ENCODE data around the gene PROK1. TPM values are rescaled to one million over a fixed set of nuclear protein-coding genes. Genes with fewer than 3 reads are reported as not detected.
A peak's percentile ranks its signal among the peaks of the same experiment; 100 is the strongest.

PROK1 gene
- total and polyA plus RNA-seq, 10 of the 15 experiments (the other 5 are each of a cell fraction or from before 2014, with no cell fraction given): not detected

DNA sequence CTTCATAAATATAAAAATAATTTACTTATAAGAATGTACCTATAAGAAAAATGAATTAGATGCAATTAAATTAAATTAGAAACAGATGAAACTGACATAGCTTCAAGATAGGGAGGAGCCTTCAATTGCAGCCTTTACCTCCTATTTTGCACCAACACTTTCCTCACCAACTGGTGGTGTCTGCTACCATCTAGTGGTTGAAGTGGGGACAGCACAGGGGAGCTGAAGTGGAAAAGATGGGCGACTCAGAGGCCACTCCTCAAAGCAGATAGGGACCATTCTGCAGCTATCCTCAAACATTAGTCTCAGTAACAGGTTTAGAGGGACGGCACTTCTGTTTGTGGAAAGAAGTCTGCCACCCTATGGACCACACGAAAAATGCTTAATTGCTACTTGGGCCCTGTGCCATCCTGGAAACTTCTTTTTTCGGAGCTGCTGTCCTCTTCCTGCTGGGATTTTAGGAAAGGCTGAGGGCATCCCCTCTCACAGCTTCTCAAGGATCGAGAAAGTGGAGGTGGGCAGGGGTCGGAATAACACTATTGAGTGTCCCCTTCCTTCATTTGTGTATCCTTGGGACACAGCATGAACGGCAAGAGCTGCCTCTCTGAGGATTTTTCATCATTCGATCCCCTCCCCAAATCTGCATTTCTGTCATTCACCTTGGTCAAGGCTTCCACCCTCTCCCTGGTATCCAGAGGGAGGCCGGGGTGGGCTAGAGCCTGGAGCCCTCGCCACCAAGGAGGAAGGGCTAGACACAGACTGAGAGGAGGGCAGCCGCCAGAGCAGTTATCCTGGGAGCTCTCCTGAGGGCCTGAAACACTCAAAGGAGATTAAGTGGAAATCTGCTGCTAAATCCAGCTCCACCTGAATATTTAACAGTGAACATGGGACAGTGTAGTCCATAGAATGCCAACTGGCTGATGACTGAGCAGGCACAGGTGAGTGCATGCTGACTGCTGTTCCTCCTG lies 9.6 kb downstream of the PROK1 start:
- peak; percentile 49 for FAIRE-seq
- DNase-seq (ENCODE audit: low read depth, low spot score): peak; percentile 38
- no peak overlapping the region for H3K9ac ChIP-seq (ENCODE audit: control insufficient read depth, insufficient read depth, low read length)
- no TSS peak for BruUV-seq (replicated peaks)
- no peaks in the 10 kb centered on the region for H3K9me3 ChIP-seq (replicated peaks; ENCODE audit: control insufficient read depth, insufficient read depth, low read length)
- SMC1A ChIA-PET (ENCODE audit: uncharacterized antibody, unreplicated experiment): interaction anchor here (0.7 to 4.2 kb wide), 30 partner anchors 8 to 431 kb away, joined by 3 to 61 read pairs (median 4); partner anchors contain the start of gene PROK1
- H3K4me1 ChIP-seq (ENCODE audit: control insufficient read depth, insufficient read depth, low read length): no peaks in the 10 kb centered on the region
- in situ Hi-C loops (cut with MboI): loop anchor here (5.0 kb wide), 1 partner anchor 258 kb away; no protein-coding TSS in a partner anchor
- intact Hi-C loops (cut with micrococcal nuclease; ENCODE audit: unreplicated experiment): loop anchor here (1.0 to 10.0 kb wide), 5 partner anchors 48 to 376 kb away; no protein-coding TSS in a partner anchor
- H3K27me3 ChIP-seq (replicated peaks in 1 of 2; ENCODE audit: control insufficient read depth in 2 of 2, insufficient read depth in 2 of 2, low read length in 1 of 2): no peaks in the 10 kb centered on the region
- H3K36me3 ChIP-seq (ENCODE audit: control insufficient read depth in 2 of 2, insufficient read depth in 2 of 2, low read length in 1 of 2): no peaks in the 10 kb centered on the region
- 23% methylated on average over 11 of the region's 11 CpGs for whole genome bisulfite sequencing (ENCODE audit: insufficient coverage, insufficient replicate concordance, low lambda C conversion rate, missing lambda C conversion rate)
- CTCF ChIA-PET: interaction anchor here (0.6 to 8.6 kb wide), 48 partner anchors 9 to 1149 kb away, joined by 3 to 146 read pairs (median 4); partner anchors contain the start of genes KCNC4, PROK1, RBM15 and SLC16A4
- peak; percentile 96 for ATAC-seq
- H3K79me2 ChIP-seq (ENCODE audit: control insufficient read depth, insufficient read depth, low read length): no peaks in the 10 kb centered on the region
- no peak overlapping the region for H3K27ac ChIP-seq (ENCODE audit: control insufficient read depth, insufficient read depth)
- no peak overlapping the region for H2AFZ ChIP-seq (ENCODE audit: control insufficient read depth, low read depth, low read length)
- no peak overlapping the region for H3K4me2 ChIP-seq (ENCODE audit: control insufficient read depth, insufficient read depth)
- POLR2A ChIA-PET: no interaction called here
- no peak overlapping the region for H3K4me3 ChIP-seq
- RAD21 ChIA-PET (ENCODE audit: unreplicated experiment): interaction anchor here (0.7 to 4.3 kb wide), 27 partner anchors 9 to 683 kb away, joined by 3 to 71 read pairs (median 5); partner anchors contain the start of genes KCNC4, LAMTOR5 and RBM15
- H4K20me1 ChIP-seq (ENCODE audit: control insufficient read depth, insufficient read depth): no peaks in the 10 kb centered on the region
- TF ChIP-seq RCOR1 (conservative IDR thresholded peaks at IDR 0.05; ENCODE audit: low read depth, low read length) (no peak), MYB (IDR thresholded peaks at IDR 0.05; ENCODE audit: borderline replicate concordance, low read depth, low read length) (no peak), ZNF687 (IDR thresholded peaks at IDR 0.05) (no peak), HDGF (IDR thresholded peaks at IDR 0.05) (no peak), ESRRA (IDR thresholded peaks at IDR 0.05; ENCODE audit: low read length) (no peak), IRF4 (IDR thresholded peaks at IDR 0.05; ENCODE audit: low read depth, low read length) (no peak), RAD21 (IDR thresholded peaks at IDR 0.05; ENCODE audit: insufficient read depth, low read depth, low read length) (peak; percentile 100), PAX5 (IDR thresholded peaks at IDR 0.05; ENCODE audit: borderline replicate concordance, low read depth, low read length) (no peak), EGR1 (IDR thresholded peaks at IDR 0.05; ENCODE audit: borderline replicate concordance in 1 of 2, low read depth in 2 of 2, low read length in 2 of 2) (no peak), ZSCAN29 (IDR thresholded peaks at IDR 0.05) (no peak), MXI1 (IDR thresholded peaks at IDR 0.05; ENCODE audit: low read depth, low read length) (0 out of 2 replicates have a peak, but pooled peaks have one; percentile 14)
- TF ChIP-seq, protein P1, sequence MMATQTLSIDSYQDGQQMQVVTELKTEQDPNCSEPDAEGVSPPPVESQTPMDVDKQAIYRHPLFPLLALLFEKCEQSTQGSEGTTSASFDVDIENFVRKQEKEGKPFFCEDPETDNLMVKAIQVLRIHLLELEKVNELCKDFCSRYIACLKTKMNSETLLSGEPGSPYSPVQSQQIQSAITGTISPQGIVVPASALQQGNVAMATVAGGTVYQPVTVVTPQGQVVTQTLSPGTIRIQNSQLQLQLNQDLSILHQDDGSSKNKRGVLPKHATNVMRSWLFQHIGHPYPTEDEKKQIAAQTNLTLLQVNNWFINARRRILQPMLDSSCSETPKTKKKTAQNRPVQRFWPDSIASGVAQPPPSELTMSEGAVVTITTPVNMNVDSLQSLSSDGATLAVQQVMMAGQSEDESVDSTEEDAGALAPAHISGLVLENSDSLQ (IDR thresholded peaks at IDR 0.05): no peak
- TF ChIP-seq, protein P2, sequence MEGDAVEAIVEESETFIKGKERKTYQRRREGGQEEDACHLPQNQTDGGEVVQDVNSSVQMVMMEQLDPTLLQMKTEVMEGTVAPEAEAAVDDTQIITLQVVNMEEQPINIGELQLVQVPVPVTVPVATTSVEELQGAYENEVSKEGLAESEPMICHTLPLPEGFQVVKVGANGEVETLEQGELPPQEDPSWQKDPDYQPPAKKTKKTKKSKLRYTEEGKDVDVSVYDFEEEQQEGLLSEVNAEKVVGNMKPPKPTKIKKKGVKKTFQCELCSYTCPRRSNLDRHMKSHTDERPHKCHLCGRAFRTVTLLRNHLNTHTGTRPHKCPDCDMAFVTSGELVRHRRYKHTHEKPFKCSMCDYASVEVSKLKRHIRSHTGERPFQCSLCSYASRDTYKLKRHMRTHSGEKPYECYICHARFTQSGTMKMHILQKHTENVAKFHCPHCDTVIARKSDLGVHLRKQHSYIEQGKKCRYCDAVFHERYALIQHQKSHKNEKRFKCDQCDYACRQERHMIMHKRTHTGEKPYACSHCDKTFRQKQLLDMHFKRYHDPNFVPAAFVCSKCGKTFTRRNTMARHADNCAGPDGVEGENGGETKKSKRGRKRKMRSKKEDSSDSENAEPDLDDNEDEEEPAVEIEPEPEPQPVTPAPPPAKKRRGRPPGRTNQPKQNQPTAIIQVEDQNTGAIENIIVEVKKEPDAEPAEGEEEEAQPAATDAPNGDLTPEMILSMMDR (IDR thresholded peaks at IDR 0.05 in 2 of 3, conservative IDR thresholded peaks at IDR 0.05 in 1 of 3; ENCODE audit: control insufficient read depth in 2 of 3, extremely low read depth in 1 of 3, insufficient read depth in 1 of 3, low read depth in 3 of 3, low read length in 3 of 3): peak; percentile 92 to 98 (median 97)
